AG10803 (cell line): Measurements from ENCODE around the gene KRTAP4-3.
"Not testable (repeated sequence)": the region's sequence is repeated elsewhere in the genome, so short reads cannot be mapped to it uniquely, and the experiment has no call there.

Experiments used
- DNase-seq: peaks from one replicate; pipeline ENCODE4 v3.0.0; 2010; ENCODE audit warnings: low read depth
- H3K4me3 ChIP-seq: 2 replicates; pipeline ENCODE4 v1.5.1; 2011; ENCODE audit warnings: mild to moderate bottlenecking, low read length, control low read depth
- CTCF ChIP-seq: conservative IDR thresholded peaks from 2 replicates; pipeline ENCODE4 v1.5.1; 2011; ENCODE audit warnings: mild to moderate bottlenecking, low read length, control low read depth, inconsistent platforms

Gene KRTAP4-3

GRCh38 chr17:41171886-41172285 lies 3.9 kb upstream of the KRTAP4-3 start:
- DNase-seq = peak; percentile 91
- no peak overlapping the region for H3K4me3 ChIP-seq
- TF ChIP-seq CTCF = no peak

GRCh38 chr17:41167561-41167960 lies 460 bp downstream of the KRTAP4-3 start:
- H3K4me3 ChIP-seq = no peak overlapping the region
- no peak for DNase-seq
- no peak for TF ChIP-seq CTCF

GRCh38 chr17:41163828-41164227 lies 4.2 kb downstream of the KRTAP4-3 start:
- TF ChIP-seq CTCF = no peak
- no peak for DNase-seq
- no peak overlapping the region for H3K4me3 ChIP-seq

GRCh38 chr17:41160648-41161047 lies 7.4 kb downstream of the KRTAP4-3 start, which contains the start of gene KRTAP4-4:
TSS of gene KRTAP4-4 (minus strand) at chr17:41160748. CDS start at chr17:41160691, 57 bp downstream.
- no peak for TF ChIP-seq CTCF
- no peak within 1 kb of the TSS for H3K4me3 ChIP-seq
- DNase-seq = no peak

- H3K4me3 ChIP-seq, DNase-seq: not testable (repeated sequence)
Measured at GRCh38 chr17:41160190-41160589, 7.8 kb downstream of the KRTAP4-3 start.

- no peak for DNase-seq
Measured at GRCh38 chr17:41153856-41154255, 14.2 kb downstream of the KRTAP4-3 start.

GRCh38 chr17:41151525-41151924 lies 16.5 kb downstream of the KRTAP4-3 start:
- DNase-seq = no peak
- no peak for TF ChIP-seq CTCF
- H3K4me3 ChIP-seq = no peak overlapping the region

More at GRCh38 chr17:41153856-41154255, 14.2 kb downstream of the KRTAP4-3 start:
- H3K4me3 ChIP-seq = no peak overlapping the region
- TF ChIP-seq CTCF = no peak

GRCh38 chr17:41150026-41150425 lies 18.0 kb downstream of the KRTAP4-3 start:
- TF ChIP-seq CTCF = no peak
- DNase-seq = no peak
- H3K4me3 ChIP-seq = no peak overlapping the region
